Mucosa of stomach (tissue), 1 donor: ENCODE measurements around the gene HPS1.
"Not testable (repeated sequence)": the region's sequence is repeated elsewhere in the genome, so short reads cannot be mapped to it uniquely, and the experiment has no call there.

Experiments used
- H3K27me3 ChIP-seq: one replicate; pipeline ENCODE4 v1.7.0; 2013; ENCODE audit warnings: mild to moderate bottlenecking, low read length; ENCODE audit not compliant: control insufficient read depth, insufficient read depth
- H3K36me3 ChIP-seq: one replicate; pipeline ENCODE4 v1.7.0; 2013; ENCODE audit warnings: low read length; ENCODE audit not compliant: control insufficient read depth, insufficient read depth
- H3K4me1 ChIP-seq: one replicate; pipeline ENCODE4 v1.7.0; 2013; ENCODE audit warnings: mild to moderate bottlenecking, low read length; ENCODE audit not compliant: control insufficient read depth, insufficient read depth
- H3K4me3 ChIP-seq: one replicate; pipeline ENCODE4 v1.7.0; 2013; ENCODE audit warnings: low read length
- H3K9ac ChIP-seq: one replicate; pipeline ENCODE4 v1.7.0; 2013; ENCODE audit warnings: mild to moderate bottlenecking, low read length, moderate library complexity
- H3K9me3 ChIP-seq: one replicate; pipeline ENCODE4 v1.7.0; 2013; ENCODE audit warnings: mild to moderate bottlenecking, low read length, moderate library complexity; ENCODE audit not compliant: control insufficient read depth
- donor health status: Pancreatic carcinoma.

HPS1 gene

DNA sequence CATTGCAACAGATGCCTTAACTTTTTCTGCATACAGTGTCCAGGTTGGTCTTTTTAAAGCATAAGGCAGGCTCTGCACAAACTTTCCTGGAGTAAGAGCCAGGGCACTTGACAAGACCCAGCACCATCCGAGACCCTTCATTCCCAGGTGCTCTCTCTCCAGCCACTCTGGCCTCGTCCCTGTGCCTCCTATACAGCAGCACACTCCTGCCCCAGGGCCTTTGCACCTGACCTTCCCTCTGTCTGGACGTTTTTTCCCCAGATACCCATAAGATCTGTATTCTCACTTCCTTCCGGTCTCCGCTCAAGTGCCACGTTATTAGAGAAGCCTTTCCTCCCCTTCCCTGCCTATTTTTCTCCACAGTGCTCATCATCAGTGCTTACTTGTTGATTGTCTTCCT is 57.3 kb downstream of the HPS1 start:
- Histone ChIP-seq H3K4me1 (no peaks in the 10 kb centered on the region), H3K4me3 (no peak overlapping the region), H3K9ac (no peak overlapping the region), H3K9me3 (no peaks in the 10 kb centered on the region), H3K36me3 (no peaks in the 10 kb centered on the region), H3K27me3 (no peaks in the 10 kb centered on the region)

GRCh38 chr10:98388101-98388655 is 58.6 kb downstream of the HPS1 start:
- Histone ChIP-seq H3K4me3 (no peak overlapping the region), H3K4me1 (no peaks in the 10 kb centered on the region), H3K9ac (no peak overlapping the region), H3K27me3 (no peaks in the 10 kb centered on the region), H3K9me3 (no peaks in the 10 kb centered on the region), H3K36me3 (no peaks in the 10 kb centered on the region)

DNA sequence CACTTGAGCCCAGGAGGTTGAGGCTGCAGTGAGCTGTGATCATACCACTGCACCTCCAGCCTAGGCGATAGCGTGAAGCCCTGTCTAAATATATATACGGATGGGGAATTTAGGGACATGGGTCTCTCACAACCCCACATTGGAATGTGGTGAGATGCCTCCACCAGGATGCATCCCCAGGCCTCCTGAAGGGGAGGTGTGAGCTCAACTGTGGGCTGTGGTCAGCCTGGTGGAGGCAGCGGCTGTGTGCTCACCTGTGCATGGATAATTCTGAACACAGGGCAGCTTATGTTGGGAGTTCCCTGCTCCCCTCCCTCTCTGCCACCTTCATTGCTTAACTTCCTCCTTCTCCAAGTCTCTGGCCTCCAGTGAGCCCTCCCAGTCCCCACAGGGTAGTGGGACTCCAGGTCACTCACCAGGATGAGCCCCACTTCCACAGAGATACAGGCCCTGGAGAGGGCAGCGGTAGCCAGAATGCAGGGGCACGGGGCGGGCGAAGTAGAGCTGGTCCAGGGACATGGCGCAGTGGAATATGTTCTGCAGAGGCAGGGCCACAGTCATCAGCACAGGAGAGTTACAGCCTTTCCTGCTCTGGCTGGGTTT is 62.1 kb downstream of the HPS1 start:
- H3K4me3 ChIP-seq = no peak overlapping the region
- H3K9ac ChIP-seq = no peak overlapping the region
- no peaks in the 10 kb centered on the region for H3K4me1 ChIP-seq
- no peaks in the 10 kb centered on the region for H3K9me3 ChIP-seq
- no peaks in the 10 kb centered on the region for H3K36me3 ChIP-seq
- H3K27me3 ChIP-seq = no peaks in the 10 kb centered on the region

- no peak overlapping the region for H3K9ac ChIP-seq
- no peaks in the 10 kb centered on the region for H3K27me3 ChIP-seq
- no peaks in the 10 kb centered on the region for H3K36me3 ChIP-seq
- H3K4me1 ChIP-seq = no peaks in the 10 kb centered on the region
- H3K9me3 ChIP-seq = no peaks in the 10 kb centered on the region
- no peak overlapping the region for H3K4me3 ChIP-seq
These were observed 62.9 kb downstream of the HPS1 start for GRCh38 chr10:98383869-98384268.

DNA sequence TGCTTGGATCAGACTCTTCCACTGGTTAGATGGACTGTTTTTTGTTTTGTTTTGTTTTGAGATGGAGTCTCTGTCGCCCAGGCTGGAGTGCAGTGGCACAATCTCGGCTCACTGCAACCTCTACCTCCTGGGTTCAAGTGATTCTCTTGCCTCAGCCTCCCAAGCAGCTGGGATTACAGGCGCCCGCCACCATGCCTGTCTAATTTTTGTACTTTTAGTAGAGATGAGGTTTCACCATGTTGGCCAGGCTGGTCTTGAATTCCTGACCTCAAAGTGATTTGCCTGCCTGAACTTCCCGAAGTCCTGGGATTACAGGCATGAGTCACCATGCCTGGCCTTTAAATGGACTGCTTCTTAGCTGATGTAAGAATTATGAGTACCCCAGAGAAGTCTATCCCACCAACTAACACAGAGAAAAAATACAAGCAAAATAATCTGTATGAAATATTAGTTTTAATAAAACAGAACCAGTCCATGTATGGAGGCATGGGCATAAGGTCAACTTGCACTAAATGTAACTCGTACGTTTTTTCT is 63.5 kb downstream of the HPS1 start:
- H3K27me3 ChIP-seq, H3K9ac ChIP-seq, H3K4me1 ChIP-seq, H3K36me3 ChIP-seq, H3K4me3 ChIP-seq, H3K9me3 ChIP-seq: not testable (repeated sequence)

- H3K4me3 ChIP-seq = no peak overlapping the region
- H3K27me3 ChIP-seq = no peaks in the 10 kb centered on the region
- H3K36me3 ChIP-seq = no peaks in the 10 kb centered on the region
- H3K9me3 ChIP-seq = no peaks in the 10 kb centered on the region
- H3K9ac ChIP-seq = no peak overlapping the region
- no peaks in the 10 kb centered on the region for H3K4me1 ChIP-seq
These were observed 64.0 kb downstream of the HPS1 start for GRCh38 chr10:98382691-98383101.

GRCh38 chr10:98380493-98381339 is 66.0 kb downstream of the HPS1 start:
- Histone ChIP-seq H3K4me1 (no peaks in the 10 kb centered on the region), H3K4me3 (no peak overlapping the region), H3K27me3 (no peaks in the 10 kb centered on the region), H3K36me3 (no peaks in the 10 kb centered on the region), H3K9me3 (no peaks in the 10 kb centered on the region), H3K9ac (no peak overlapping the region)

DNA sequence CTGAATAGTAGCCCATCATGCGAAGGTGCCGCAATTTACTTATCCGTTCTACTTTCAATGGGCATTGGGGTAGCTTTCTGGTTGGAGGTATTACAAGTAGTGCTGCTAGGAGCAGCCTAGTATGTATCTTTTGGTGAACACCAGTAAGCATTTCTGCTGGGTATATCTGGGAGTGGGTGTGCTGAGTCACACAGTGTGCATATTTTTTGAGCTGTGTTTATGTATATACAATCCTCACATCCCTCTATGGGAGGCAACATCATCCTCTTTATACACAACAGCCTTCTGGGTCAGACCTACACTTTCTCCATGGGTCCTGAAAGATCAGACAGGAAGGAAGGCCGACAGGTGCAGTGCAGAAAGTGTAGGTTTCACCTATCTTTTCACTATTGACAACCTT is 68.0 kb downstream of the HPS1 start:
- no peaks in the 10 kb centered on the region for H3K27me3 ChIP-seq
- H3K4me3 ChIP-seq = no peak overlapping the region
- H3K9ac ChIP-seq = no peak overlapping the region
- no peaks in the 10 kb centered on the region for H3K9me3 ChIP-seq
- no peaks in the 10 kb centered on the region for H3K4me1 ChIP-seq
- H3K36me3 ChIP-seq = no peaks in the 10 kb centered on the region

DNA sequence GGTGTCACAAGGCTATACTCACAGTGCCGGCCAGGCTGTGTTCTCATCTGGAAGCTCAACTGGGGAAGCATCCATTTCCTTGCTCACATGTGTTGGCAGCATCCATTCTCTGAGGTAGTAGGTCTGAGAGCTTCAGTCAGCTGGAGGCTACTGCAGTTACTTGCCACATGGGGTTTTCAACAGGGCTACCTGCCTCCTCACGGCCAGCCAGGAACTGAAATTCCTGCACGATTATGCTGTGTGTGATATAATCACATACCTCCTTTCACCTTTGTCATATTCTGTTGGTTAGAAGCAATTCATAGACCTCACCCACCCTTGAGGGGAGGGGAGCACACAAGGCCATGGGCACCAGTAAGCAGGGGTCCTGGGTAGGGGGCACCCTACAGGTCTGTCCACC is 69.2 kb downstream of the HPS1 start:
- Histone ChIP-seq H3K27me3 (no peaks in the 10 kb centered on the region), H3K9me3 (no peaks in the 10 kb centered on the region), H3K36me3 (no peaks in the 10 kb centered on the region), H3K4me1 (no peaks in the 10 kb centered on the region), H3K4me3 (no peak overlapping the region), H3K9ac (no peak overlapping the region)

- Histone ChIP-seq H3K4me3 (no peak overlapping the region), H3K9ac (no peak overlapping the region), H3K9me3 (no peaks in the 10 kb centered on the region), H3K27me3 (no peaks in the 10 kb centered on the region), H3K36me3 (no peaks in the 10 kb centered on the region), H3K4me1 (no peaks in the 10 kb centered on the region)
These were observed 69.7 kb downstream of the HPS1 start for GRCh38 chr10:98377001-98377400.

GRCh38 chr10:98376485-98376884 is 70.2 kb downstream of the HPS1 start:
- no peak overlapping the region for H3K9ac ChIP-seq
- no peaks in the 10 kb centered on the region for H3K36me3 ChIP-seq
- H3K4me1 ChIP-seq = no peaks in the 10 kb centered on the region
- no peaks in the 10 kb centered on the region for H3K27me3 ChIP-seq
- no peak overlapping the region for H3K4me3 ChIP-seq
- H3K9me3 ChIP-seq = no peaks in the 10 kb centered on the region

- Histone ChIP-seq H3K36me3 (no peaks in the 10 kb centered on the region), H3K9ac (no peak overlapping the region), H3K9me3 (no peaks in the 10 kb centered on the region), H3K4me3 (no peak overlapping the region), H3K27me3 (no peaks in the 10 kb centered on the region), H3K4me1 (no peaks in the 10 kb centered on the region)
These were observed 72.3 kb downstream of the HPS1 start for GRCh38 chr10:98374217-98374985.
